T-helper 2 cell treated with Interferon-gamma antibody and Interleukin-4, amounts not matched to agents 100 ng/mL and 5 ng/mL, for 36 hours (primary cell): Measurements from ENCODE around the gene SIK3. TPM values are rescaled to one million over a fixed set of nuclear protein-coding genes. Genes with fewer than 3 reads are reported as not detected.

Source experiments
- intact Hi-C: fragments of 100-400 bp; cut with micrococcal nuclease; formaldehyde crosslinking; loops from one replicate; pipeline ENCODE4 v1.15.1; 2023
- total RNA-seq: library from RNA; stranded (reverse); gene quantifications from 2 replicates; pipeline ENCODE4 v1.2.3, GENCODE V29; 2022

SIK3 gene
- total RNA-seq, 1 donor from 2014 or later, result 27.1 TPM

DNA sequence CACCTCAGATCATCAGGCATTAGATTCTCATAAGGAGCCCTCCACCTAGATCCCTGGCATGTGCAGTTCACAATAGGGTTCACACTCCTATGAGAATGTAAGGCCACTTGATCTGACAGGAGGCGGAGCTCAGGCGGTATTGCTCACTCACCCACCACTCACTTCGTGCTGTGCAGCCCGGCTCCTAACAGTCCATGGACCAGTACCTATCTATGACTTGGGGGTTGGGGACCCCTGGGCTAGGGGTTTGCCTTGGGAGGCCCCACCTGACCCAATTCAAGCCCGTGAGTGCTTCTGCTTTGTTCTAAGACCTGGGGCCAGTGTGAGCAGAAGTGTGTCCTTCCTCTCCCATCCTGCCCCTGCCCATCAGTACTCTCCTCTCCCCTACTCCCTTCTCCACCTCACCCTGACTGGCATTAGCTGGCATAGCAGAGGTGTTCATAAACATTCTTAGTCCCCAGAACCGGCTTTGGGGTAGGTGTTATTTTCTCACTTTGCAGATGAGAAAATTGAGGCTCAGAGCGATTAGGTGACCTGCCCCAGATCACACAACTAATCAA, 266.4 kb downstream of the SIK3 start:
- intact Hi-C loops, result no loop called here

DNA sequence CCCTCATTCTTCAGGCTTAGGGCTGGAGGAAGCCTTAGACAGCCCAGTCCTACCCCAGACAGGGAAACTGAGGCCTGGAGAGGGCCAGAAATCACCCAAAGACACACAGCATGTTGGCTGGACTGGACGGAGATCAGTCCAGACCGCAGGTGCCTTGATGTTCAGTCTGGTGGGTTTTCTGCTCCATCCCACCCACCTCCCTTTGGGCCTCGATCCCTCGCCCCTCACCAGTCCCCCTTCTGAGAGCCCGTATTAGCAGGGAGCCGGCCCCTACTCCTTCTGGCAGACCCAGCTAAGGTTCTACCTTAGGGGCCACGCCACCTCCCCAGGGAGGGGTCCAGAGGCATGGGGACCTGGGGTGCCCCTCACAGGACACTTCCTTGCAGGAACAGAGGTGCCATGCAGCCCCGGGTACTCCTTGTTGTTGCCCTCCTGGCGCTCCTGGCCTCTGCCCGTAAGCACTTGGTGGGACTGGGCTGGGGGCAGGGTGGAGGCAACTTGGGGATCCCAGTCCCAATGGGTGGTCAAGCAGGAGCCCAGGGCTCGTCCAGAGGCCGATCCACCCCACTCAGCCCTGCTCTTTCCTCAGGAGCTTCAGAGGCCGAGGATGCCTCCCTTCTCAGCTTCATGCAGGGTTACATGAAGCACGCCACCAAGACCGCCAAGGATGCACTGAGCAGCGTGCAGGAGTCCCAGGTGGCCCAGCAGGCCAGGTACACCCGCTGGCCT, 267.9 kb downstream of the SIK3 start:
- intact Hi-C loops, result no loop called here

DNA sequence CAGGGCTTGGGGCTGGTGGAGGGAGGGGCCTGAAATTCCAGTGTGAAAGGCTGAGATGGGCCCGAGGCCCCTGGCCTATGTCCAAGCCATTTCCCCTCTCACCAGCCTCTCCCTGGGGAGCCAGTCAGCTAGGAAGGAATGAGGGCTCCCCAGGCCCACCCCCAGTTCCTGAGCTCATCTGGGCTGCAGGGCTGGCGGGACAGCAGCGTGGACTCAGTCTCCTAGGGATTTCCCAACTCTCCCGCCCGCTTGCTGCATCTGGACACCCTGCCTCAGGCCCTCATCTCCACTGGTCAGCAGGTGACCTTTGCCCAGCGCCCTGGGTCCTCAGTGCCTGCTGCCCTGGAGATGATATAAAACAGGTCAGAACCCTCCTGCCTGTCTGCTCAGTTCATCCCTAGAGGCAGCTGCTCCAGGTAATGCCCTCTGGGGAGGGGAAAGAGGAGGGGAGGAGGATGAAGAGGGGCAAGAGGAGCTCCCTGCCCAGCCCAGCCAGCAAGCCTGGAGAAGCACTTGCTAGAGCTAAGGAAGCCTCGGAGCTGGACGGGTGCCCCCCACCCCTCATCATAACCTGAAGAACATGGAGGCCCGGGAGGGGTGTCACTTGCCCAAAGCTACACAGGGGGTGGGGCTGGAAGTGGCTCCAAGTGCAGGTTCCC, 268.6 kb downstream of the SIK3 start, which contains the start of gene APOC3:
APOC3 (plus strand) TSS at position 383 of the 659 bp plus-strand sequence. CDS start 676 bp downstream, outside the sequence.
- intact Hi-C loops, result no loop called here

DNA sequence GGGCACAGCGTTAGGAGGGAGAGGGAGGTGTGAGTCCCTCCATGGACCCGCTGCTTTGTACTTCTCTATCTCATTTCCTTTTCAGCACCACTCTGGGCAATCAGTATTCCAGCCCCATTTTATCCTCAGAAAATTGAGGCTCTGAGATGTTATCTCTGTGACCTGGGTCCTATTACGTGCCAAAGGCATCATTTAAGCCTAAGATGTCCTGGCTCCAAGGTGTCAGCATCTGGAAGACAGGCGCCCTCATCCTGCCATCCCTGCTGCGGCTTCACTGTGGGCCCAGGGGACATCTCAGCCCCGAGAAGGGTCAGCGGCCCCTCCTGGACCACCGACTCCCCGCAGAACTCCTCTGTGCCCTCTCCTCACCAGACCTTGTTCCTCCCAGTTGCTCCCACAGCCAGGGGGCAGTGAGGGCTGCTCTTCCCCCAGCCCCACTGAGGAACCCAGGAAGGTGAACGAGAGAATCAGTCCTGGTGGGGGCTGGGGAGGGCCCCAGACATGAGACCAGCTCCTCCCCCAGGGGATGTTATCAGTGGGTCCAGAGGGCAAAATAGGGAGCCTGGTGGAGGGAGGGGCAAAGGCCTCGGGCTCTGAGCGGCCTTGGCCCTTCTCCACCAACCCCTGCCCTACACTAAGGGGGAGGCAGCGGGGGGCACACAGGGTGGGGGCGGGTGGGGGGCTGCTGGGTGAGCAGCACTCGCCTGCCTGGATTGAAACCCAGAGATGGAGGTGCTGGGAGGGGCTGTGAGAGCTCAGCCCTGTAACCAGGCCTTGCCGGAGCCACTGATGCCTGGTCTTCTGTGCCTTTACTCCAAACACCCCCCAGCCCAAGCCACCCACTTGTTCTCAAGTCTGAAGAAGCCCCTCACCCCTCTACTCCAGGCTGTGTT, 269.4 kb downstream of the SIK3 start:
- intact Hi-C loops, result no loop called here

DNA sequence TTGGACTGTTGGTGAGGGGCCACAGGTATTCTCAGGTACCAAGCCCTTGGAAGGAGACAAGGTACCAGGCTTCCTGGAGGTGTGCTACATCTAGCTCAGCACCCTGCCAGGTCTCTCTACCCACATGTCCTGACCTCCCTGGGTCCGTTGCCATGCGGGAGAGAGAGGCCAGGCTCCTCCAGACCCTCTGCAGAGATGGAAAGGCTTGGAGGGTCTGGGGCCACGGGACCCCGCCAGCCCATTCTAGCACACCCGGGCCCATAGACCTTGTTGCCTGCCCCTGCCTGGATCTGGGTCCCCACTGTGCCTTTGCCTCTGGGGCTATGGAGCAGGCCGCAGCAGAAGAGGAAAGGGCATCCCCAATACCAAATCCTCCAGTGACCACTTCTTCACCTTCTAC, 270.8 kb downstream of the SIK3 start:
- intact Hi-C loops, result no loop called here

DNA sequence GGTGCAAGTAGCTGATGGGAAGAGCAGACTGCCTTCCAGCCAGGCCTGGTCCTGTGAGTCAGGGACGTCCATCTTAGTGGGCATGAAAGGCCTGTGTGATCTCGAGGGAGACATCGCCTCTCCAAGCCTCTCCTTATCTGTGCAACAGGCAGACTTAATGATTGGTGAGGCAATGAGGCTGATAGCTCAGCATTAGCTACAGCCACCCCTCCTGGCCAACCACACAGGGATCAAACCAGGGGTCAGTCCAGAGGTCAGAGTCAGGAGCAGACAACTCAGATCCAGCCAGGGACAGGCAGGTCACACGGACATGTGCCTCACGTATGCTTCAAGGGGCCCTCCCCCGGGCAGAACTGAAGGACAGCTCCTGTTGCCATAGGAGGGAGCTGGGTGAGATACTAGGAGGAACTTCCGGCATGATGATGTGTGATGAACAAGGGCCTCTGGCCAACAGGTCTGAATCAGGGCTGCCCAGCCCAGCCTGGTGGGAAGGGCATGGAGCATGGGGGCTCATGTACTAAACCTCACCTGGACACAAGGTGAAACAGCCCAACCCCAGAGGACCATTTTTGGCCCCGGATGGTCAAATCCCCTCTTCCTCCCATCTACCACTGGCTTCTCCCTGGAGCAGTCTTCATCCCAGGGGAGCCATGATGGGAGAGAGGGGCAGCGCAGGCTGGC, 271.3 kb downstream of the SIK3 start:
- intact Hi-C loops, result no loop called here

DNA sequence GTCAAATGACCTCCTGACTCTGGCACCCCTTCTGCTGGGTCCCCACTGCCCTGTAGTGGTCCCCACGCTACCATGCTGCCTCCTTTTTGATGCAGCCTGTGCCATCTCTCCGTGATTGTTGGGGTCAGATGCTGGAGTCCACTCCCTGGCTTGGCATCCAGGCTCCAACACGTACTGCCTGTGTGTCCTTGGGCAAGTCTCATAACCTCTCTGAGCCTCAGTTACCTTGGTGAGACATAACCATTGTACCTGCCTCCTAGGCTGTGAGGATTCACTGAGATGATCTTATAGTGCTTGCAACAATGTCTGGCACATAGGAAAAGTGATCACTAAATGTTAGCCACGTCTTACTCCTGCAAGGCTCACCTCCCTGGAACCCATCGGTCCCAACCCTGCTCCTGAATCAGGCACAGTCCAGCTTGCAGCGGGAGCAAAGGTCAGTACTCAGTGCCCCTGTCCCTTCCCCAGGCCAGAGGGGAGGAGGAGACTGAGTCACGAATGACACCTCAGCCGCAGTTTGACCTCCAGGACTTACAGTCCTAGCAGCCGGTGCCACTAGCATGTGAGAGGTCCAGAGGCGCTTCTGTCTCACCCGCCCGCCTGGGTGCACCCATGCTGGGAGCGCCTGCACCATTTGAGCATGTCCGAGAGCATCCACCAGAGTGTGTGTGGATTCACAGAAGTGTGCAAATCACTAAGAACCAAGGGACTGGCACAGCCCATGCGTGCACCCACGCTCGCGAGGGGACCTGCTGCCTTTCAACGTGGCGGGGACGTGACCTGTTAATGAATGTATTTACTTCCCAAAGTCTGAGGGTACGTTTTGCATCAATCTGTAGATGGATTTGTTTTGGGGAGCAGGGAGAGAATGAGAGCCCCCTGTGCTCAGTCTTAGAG, 272.1 kb downstream of the SIK3 start:
- intact Hi-C loops, result no loop called here

DNA sequence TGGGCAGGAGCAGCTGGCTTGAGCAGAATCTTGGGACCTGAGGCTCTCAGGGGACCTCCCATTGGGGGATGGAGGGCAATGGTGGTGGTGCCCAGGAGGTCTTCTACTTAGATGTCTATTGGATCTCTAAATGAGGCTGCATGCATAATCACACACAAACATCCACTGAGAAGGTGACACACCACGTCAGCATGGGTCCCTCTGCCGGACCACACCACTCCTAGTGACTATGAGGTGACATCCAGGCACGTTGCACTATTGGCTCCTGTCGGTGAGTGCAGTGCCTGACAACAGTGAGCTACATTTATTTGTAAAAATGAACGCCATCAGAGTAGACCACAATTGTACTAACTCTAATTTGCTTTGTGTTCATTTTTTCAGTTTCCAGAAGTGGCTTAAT, 272.8 kb downstream of the SIK3 start:
- intact Hi-C loops, result no loop called here

DNA sequence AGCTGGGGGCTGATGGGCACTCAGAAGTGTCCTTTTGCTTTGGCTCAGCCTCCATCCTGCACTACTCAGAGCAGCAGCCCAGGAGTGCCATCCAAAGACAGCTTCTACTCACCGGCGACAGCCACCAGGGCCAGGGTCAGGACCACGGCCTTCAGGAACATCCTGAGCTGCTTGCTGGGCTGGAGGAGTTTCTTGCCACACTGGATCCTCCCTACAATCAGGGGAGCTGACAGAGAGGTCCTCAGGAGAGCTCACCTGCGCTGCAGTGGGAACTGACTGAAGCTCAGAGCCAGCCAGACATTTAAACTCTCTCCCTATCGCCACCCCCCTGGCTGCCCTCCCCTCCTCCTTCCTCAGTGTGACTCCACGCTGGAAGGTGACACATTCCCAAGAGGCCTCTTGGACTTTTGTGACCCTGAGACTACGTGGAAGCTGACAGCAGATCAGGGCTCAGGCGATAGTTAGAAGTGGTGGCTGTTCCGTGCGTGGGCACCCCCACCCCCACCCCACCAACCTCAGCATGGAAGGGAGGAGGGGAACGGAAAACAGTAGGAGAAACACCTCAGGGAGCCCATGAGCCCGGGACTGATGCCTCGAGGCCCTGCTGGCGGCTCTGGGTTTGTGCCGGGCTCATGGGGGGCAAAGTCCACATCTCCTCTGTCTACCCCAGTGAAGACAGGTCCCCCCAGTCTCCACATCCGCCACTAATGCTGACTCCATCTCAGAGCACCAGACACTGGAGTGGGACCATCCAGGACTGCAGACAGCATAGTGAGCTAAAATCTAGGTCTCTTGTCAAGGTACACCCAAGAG, 275.0 kb downstream of the SIK3 start, which contains the start of gene APOA4:
APOA4 (minus strand) TSS at position 274 of the 813 bp plus-strand sequence; CDS start at position 161, 113 bp downstream.
- intact Hi-C loops, result no loop called here

DNA sequence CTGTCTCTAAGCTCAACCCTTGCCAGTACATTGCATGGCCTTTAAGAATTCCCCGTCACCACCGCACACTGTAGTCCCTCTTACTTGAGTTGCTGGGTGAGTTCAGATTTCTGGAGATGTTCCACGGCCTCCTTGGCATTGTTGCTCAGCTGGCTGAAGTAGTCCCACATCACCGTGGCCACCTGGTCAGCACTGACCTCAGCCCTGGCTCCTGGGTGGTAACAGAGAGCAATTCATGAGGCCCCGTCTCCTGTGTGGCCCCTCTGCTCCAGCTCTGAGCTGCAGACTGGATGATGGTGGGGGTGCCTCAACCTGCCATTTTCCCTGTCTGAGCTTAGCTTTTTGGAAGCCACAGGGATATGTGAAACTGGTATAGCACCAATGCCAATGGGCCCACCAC, 275.7 kb downstream of the SIK3 start:
- intact Hi-C loops, result no loop called here

DNA sequence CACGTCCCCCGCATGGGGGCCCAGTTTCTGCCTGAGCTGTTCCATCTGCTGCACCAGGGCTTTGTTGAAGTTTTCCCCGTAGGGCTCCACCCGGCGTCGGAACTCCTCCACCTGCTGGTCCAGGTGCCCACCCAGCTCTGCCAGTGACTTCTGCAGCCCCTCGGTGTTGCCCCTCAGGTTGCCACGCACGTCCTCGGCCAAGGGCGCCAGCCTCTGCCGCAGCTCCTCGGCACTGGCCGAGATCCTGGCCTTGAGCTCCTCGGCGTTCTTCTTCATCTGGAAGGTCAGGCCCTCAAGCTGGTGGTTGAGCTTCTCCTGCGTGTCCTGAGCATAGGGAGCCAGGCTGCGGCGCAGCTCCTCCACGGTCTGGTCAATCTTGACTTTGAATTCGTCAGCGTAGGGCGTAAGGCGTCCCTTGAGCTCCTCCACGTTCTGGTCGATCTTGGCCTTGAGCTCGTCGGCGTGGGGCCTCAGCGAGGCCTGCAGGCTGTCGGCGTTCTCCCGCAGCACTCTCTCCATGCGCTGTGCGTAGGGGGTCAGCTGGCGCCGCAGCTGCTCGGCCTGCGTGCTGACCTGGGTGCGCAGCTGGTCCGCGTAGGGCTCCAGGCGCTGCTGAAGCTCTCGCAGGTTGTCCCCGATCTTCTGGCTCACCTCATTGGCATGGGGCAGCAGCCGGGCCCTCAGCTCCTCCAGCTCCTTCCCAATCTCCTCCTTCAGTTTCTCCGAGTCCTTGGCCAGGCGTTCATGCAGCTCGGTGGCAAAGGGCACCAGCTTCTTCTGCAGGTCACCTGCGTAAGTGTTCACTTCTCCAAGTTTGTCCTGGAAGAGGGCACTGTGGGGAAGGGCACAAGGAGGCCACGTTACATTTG, 276.9 kb downstream of the SIK3 start:
- intact Hi-C loops, result no loop called here

DNA sequence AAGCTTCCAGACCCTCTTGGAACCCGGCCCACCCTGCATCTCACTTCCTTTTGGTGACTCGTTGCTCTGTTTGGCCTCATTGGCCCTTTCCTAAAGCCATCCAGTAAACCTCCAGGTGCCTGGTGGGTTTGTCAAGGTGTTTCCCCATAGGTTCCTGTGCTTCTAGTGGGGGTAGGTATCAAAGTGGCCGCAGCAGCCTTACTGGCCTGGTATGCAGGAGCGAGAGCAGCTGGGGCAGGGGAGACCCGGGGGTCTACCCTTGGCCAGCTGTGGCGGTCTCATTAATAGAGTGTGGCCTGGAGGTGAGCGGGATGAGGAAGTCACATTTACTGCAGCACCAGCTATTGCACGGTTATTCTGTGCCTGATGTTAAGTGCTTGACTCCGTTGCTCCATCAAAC, 279.2 kb downstream of the SIK3 start:
- intact Hi-C loops, result no loop called here

DNA sequence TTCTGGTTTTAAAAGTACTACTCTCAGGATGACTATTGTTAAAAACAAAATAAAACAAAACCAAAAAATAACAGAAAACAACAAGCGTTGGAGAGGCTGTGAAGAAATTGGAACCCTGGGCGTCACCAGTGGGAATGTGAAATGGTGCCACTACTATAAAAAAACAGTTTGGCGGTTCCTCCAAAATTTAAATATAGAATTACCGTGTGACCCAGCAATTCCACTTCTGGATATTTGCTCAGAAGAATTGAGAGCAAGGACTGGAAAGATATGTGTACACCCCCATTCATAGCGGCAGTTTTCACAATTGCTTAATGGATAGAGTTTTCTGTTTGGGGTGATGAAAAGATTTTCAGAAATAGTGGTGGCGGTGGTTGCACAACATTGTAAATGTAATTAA, 283.7 kb downstream of the SIK3 start:
- intact Hi-C loops, result no loop called here

DNA sequence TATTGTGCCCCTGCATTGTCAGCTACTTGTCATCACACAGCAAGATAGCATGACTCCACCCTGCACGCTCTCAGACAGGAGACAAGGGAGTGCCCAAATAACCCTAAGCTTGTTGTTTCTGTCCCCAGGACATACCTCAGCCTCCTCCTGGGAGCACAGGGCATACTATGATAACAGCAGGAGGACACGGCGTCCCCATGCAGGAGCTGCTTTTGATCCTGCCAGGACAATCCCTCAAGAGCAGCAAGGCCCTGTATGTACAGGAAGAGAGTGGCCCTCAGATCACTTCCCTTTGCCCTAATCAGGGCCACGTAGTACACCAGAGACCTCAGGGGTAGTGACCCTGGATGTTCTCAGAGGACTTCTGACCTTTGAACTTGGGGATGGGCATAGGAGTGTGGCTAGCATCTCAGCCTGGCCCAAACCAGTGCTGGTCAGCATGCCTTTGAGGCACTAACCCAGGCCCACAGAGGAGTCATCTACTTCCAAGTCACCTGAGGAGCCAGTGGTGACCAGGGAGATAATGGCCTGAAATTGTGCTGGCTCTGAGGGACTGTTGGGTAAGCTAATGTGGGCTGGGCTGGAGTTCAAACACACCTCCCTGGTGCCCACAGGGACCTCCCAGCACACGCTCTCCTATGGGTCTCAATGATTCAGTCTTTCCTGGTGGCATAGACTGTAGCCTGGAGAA, 284.3 kb downstream of the SIK3 start:
- intact Hi-C loops, result no loop called here

DNA sequence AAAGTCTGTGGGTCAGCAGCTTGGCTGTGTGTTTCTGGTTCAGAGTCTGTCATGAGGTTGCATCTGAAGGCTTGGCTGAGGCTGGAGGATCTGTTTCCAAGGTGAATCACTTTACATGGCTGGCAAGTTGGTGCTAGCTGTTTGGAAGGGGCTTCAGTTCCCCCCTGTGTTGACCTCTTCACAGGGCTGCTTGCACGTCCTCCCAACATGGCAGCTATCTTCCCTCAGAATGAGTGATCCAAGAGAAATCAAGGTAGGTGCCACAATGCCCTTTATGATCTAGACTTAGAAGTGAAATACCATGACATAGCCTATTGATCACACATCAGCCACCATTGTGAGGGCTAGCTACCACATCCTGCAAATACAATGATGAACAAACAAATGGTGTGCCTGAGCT, 285.1 kb downstream of the SIK3 start:
- intact Hi-C loops, result no loop called here

DNA sequence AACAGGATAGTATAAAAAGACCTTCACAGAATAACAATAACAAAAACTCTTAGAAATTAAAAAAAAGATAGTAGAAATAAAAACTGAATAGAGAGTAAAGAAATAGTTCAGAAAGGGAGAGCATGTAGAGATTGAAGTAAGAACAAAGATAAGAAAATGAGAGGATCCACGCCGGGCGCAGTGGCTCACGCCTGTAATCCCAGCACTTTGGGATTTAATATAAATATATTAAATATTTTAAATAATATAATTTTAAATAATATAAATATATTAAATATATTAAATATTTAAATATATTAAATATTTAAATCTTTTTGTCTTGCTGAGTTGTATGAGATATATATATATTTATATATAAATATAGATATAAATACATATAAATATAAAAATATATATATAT, 286.1 kb downstream of the SIK3 start:
- intact Hi-C loops, result no loop called here

DNA sequence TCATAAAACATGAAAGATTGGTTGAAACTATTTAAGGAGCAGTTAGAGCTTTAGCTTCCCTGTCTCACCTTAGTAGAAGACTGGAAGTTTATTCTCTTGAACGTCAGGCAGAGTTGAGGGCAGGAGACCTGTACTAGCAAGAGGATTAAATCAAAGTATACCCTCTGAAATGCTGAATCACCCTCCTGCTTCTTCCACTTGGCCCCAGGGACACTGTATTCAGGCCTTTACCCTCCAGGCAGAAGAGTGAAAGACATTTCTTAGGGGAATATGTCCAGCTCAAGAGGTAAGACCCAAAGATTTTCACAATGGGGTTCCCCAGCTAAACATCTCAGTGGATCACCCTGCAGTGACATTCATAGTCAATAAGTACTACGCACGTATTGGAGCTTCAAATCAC, 287.0 kb downstream of the SIK3 start:
- intact Hi-C loops, result no loop called here
